K562 (cell line): ENCODE data around the gene CHEK2. TPM values are rescaled to one million over a fixed set of nuclear protein-coding genes. Genes with fewer than 3 reads are reported as not detected.

Experiments used
- ARID3A ChIP-seq: IDR thresholded peaks from 2 replicates; pipeline ENCODE4 v1.6.1; 2012; ENCODE audit warnings: low read depth, low read length, improper control_type of control experiment, borderline replicate concordance
- CLOCK ChIP-seq: fragments of 250-450 bp; sonication (Bioruptor Pico); IDR thresholded peaks from 2 replicates; pipeline ENCODE4 v1.4.0; 2020; ENCODE audit warnings: mild to moderate bottlenecking, moderate library complexity, borderline replicate concordance
- ESRRB ChIP-seq: fragments of 250-450 bp; sonication (Bioruptor Pico); IDR thresholded peaks from 2 replicates; pipeline ENCODE4 v1.5.0; 2020; ENCODE audit warnings: mild to moderate bottlenecking, moderate library complexity, borderline replicate concordance
- HDAC8 ChIP-seq: fragments of 450-650 bp; IDR thresholded peaks from 2 replicates; pipeline ENCODE4 v1.6.1; 2016; ENCODE audit warnings: mild to moderate bottlenecking, missing genetic modification characterization, moderate library complexity, missing compliant biosample characterization
- NR1H2 ChIP-seq: sonication (generic); formaldehyde crosslinking; IDR thresholded peaks from 2 replicates; pipeline ENCODE4 v1.4.0; 2020; ENCODE audit warnings: mild to moderate bottlenecking, missing genetic modification reagents
- NRF1 ChIP-seq, 2 experiments: fragments of 450-650 bp; IDR thresholded peaks in 1 of 2; conservative IDR thresholded peaks in 1 of 2; 2 replicates each; pipeline ENCODE4 v1.6.1; 2014; ENCODE audit warnings: mild to moderate bottlenecking in 2 of 2
- RNF219 ChIP-seq: fragments of 250-450 bp; sonication (Bioruptor Pico); IDR thresholded peaks from 2 replicates; pipeline ENCODE4 v1.5.0; 2022; ENCODE audit warnings: mild to moderate bottlenecking
- SOX6 ChIP-seq: fragments of 450-650 bp; IDR thresholded peaks from 2 replicates; pipeline ENCODE4 v1.6.1; 2014; ENCODE audit warnings: mild to moderate bottlenecking
- TCF3 ChIP-seq: sonication (generic); formaldehyde crosslinking; IDR thresholded peaks from 2 replicates; pipeline ENCODE4 v1.4.0; 2020; ENCODE audit warnings: mild to moderate bottlenecking, missing genetic modification reagents
- TEAD1 ChIP-seq, 2 experiments: fragments of 450-650 bp in 1 of 2; sonication (generic) in 1 of 2; formaldehyde crosslinking; IDR thresholded peaks; 2 replicates each; pipeline versions ENCODE4 v1.4.0 to v1.8.0; 2020 to 2022; ENCODE audit warnings: mild to moderate bottlenecking in 2 of 2, missing genetic modification reagents in 1 of 2
- TFAP4 ChIP-seq: sonication (generic); formaldehyde crosslinking; IDR thresholded peaks from 2 replicates; pipeline ENCODE4 v1.8.0; 2022; ENCODE audit warnings: missing genetic modification reagents, mild to moderate bottlenecking, moderate library complexity, borderline replicate concordance
- U2AF1 ChIP-seq: fragments of 200-400 bp; formaldehyde crosslinking; optimal IDR thresholded peaks from 2 replicates; pipeline ENCODE3; 2017; ENCODE audit warnings: mild to moderate bottlenecking, low read depth, low read length, moderate library complexity
- YY1 ChIP-seq, 3 experiments: IDR thresholded peaks; 2 replicates each; pipeline ENCODE4 v1.6.1; 2011; ENCODE audit warnings: low read length in 2 of 3, mild to moderate bottlenecking in 2 of 3, moderate library complexity in 2 of 3, borderline replicate concordance in 1 of 3, control low read depth in 1 of 3, low read depth in 1 of 3; ENCODE audit not compliant: insufficient read depth in 3 of 3, insufficient replicate concordance in 2 of 3, control insufficient read depth in 1 of 3, insufficient read length in 1 of 3; ENCODE audit errors: extremely low read depth in 1 of 3
- ZNF224 ChIP-seq: sonication (generic); formaldehyde crosslinking; IDR thresholded peaks from 2 replicates; pipeline ENCODE4 v1.8.0; 2022; ENCODE audit warnings: mild to moderate bottlenecking, missing genetic modification reagents
- polyA plus RNA-seq, 8 experiments: library from polyadenylated mRNA; depleted of rRNA in 4 of 8; stranded (reverse) in 5 of 8; unstranded in 3 of 8; fragments of >200 nt; fragmentation: Nextera tagmentation in 2 of 8; fragmentation: Illumina TruSeq in 1 of 8; extraction: Ambion mirVana in 2 of 8; extraction: Trizol in 1 of 8; gene quantifications; 2 replicates each; pipeline versions ENCODE4 v1.2.1 to v1.2.3, GENCODE V29; 2011 to 2014; ENCODE audit warnings: inconsistent platforms in 1 of 8, missing spikeins in 1 of 8
- total RNA-seq, 7 experiments: library from RNA; depleted of rRNA in 6 of 7; stranded (reverse); fragments of >200 nt in 6 of 7; fragmentation: Illumina TruSeq in 2 of 7; extraction: Trizol in 2 of 7; gene quantifications; 2 replicates each; pipeline versions ENCODE4 v1.2.1 to v1.2.3, GENCODE V29; 2011 to 2021; ENCODE audit warnings: low replicate concordance in 1 of 7

Gene CHEK2
- total and polyA plus RNA-seq, 9 of the 15 experiments (the other 6 are each of a cell fraction or from before 2014, with no cell fraction given): 28.7 to 102 (median 58.0) TPM

- TF ChIP-seq CLOCK (no peak), YY1 (IDR thresholded peaks at IDR 0.05; ENCODE audit: borderline replicate concordance in 1 of 3, control insufficient read depth in 1 of 3, extremely low read depth in 1 of 3, insufficient read depth in 3 of 3, insufficient read length in 1 of 3, insufficient replicate concordance in 2 of 3, low read depth in 1 of 3, low read length in 2 of 3) (no peak), SOX6 (no peak), U2AF1 (no peak), TFAP4 (CRISPR knock-in tag) (peak; percentile 44), HDAC8 (0 out of 2 replicates have a peak, but pooled peaks have one; percentile 37), ZNF224 (CRISPR knock-in tag) (no peak), NR1H2 (no peak), RNF219 (no peak), TEAD1 (CRISPR knock-in tag; IDR thresholded peaks at IDR 0.05) (no peak; a peak in 1 of 4 replicates), NRF1 (conservative IDR thresholded peaks at IDR 0.05 in 1 of 2, IDR thresholded peaks at IDR 0.05 in 1 of 2) (no peak; a peak in 2 of 4 replicates), ARID3A (no peak), TCF3 (CRISPR knock-in tag) (no peak), ESRRB (CRISPR knock-in tag) (no peak)
Observed at GRCh38 chr22:28772633-28773460, 31.2 kb upstream of the CHEK2 start, which contains the start of gene CCDC117 (continued).
